Right ventricle myocardium inferior (tissue), 1 donor: Measurements from ENCODE around the gene TASOR2. TPM values are rescaled to one million over a fixed set of nuclear protein-coding genes. Genes with fewer than 3 reads are reported as not detected.
A peak's percentile ranks its signal among the peaks of the same experiment; 100 is the strongest.

Experiments
- ATAC-seq: fragments of 200-7000 bp; cut with Tn5 transposase; one replicate; pipeline ENCODE4 v1.9.1; 2020; ENCODE audit warnings: mild to moderate bottlenecking, moderate library complexity
- DNase-seq: peaks from one replicate; pipeline ENCODE4 v3.0.0; 2021; ENCODE audit errors: missing footprints
- intact Hi-C: fragments of 100-400 bp; cut with DNase I; formaldehyde crosslinking; loops from one replicate; pipeline ENCODE4 v1.11.0; 2022
- total RNA-seq: library from RNA; stranded (reverse); fragmentation: NEBNext Ultra II Directional; extraction: Animal tissue kit (Norgen Biotek cat#: 25700); gene quantifications from one replicate; pipeline ENCODE4 v1.2.1, GENCODE V29; 2021
- donor health status: DM: no; HTN: yes; CAD: no; lungs with severe emphysema.

The TASOR2 gene
- total RNA-seq, 1 donor from 2014 or later, result 36.7 TPM

- intact Hi-C loops, result no loop called here
- ATAC-seq (no peak), DNase-seq (no peak)
Measured at GRCh38 chr10:5723692-5724091, 39.1 kb downstream of the TASOR2 start.

DNA sequence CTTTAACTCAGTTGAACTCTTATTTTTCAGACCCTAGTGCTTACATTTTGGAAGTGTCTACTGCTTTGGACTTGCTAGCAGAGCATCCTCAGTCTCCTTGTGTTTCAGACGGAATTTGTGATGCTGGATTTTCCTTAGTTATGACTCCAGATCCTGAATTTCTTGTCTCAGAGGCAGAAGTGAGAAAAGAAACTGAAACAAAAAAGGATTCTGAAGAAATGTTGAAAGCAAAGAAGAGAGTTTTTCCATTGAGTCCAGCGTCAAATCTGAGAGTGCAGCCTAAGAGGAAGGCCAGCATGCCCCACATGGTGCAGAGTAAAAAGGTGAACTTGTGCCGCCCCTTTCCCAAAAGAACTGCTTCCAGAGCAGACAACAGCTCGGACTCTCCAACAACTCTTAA is 46.1 kb downstream of the TASOR2 start:
- DNase-seq, result no peak
- intact Hi-C loops, result no loop called here

GRCh38 chr10:5731559-5731958 is 46.9 kb downstream of the TASOR2 start:
- no peak for ATAC-seq
- no peak for DNase-seq
- intact Hi-C loops, result no loop called here

More for the DNA sequence above, 46.1 kb downstream of the TASOR2 start:
- ATAC-seq, result no peak

GRCh38 chr10:5732141-5732540 is 47.5 kb downstream of the TASOR2 start:
- intact Hi-C loops, result no loop called here
- ATAC-seq (peak; percentile 75), DNase-seq (no peak)

Other genes starting within 250 kb of the TASOR2 start
- not detected for gene CALML5, start 185.3 kb upstream of the TASOR2 start, total RNA-seq
- not detected for gene CALML3, start 159.9 kb upstream of the TASOR2 start, total RNA-seq
- 15.4 TPM for gene ASB13, start 18.2 kb upstream of the TASOR2 start, total RNA-seq
- gene GDI2, start 128.6 kb downstream of the TASOR2 start, total RNA-seq, result 101 TPM
- 2.5 TPM for gene ANKRD16, start 205.1 kb downstream of the TASOR2 start, total RNA-seq
- gene FBH1, start 205.4 kb downstream of the TASOR2 start, total RNA-seq, result 78.1 TPM